CD4-positive, alpha-beta T cell treated with Interleukin-17A for 1 hour (primary cell): Measurements from ENCODE around the gene EIPR1.
A peak's percentile ranks its signal among the peaks of the same experiment; 100 is the strongest.
"Not testable (repeated sequence)": the region's sequence is repeated elsewhere in the genome, so short reads cannot be mapped to it uniquely, and the experiment has no call there.

Experiments used
- DNase-seq: peaks from one replicate; pipeline ENCODE4 v3.0.0-alpha.2; 2020

Gene EIPR1

DNA sequence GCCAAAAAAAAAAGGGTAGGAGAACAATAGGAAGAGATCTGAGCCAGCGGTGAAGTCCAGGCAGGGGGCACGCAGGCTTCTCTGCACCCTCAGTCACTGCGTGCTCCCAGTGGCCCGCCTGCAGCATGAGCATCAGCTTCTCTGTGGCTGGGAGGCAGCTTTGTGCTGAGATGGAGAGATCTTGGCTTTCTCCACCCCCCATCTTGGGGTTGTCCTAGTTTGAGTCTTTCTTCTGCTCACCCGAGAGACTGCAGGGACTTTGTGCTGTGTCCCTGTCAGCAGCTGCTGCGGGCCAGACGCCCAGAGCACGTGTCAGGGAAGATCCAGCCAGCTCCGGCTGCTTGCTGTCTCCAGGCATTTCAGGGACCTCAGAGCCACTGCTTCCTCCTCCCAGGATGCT, 22.2 kb upstream of the EIPR1 start:
- DNase-seq, result no peak

DNA sequence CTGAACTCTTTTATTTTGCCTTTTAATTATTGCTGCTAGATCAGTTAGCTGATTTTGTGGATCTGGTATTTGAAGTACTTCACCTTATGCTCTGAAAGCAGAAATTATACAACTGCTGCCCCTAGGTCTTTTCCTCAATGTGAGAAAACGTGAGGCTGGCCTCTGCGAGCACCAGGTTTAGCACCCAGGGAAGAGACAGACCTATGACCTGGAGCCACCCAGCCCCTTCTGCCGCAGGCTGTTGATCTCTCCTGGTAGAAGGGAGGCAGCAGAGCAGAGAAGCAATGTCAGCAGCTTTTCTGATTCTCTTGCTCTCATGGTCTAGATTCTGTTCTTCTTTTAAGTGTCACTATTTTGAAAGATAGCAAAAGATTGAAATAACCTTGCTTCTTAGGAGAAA, 21.8 kb upstream of the EIPR1 start:
- DNase-seq, result no peak

DNA sequence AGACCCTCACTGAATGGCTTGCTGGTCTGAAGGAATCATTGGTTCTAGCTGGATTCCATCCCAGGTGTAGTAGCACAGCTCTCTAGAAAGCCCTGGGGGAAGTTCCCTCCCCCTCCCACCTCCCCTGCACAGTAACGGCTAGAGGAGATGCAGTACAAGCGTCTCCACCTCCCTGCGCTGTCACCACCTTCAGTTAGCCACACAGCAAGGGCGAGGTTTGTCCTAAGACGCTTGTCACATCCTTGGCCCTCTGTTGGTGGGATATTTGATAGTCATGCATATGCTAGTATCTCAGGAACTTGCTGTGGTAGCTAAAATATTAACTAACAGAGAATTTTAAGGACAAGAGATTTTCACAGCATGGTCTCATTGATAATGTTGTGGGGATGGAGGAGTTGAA, 21.2 kb upstream of the EIPR1 start:
- no peak for DNase-seq

DNA sequence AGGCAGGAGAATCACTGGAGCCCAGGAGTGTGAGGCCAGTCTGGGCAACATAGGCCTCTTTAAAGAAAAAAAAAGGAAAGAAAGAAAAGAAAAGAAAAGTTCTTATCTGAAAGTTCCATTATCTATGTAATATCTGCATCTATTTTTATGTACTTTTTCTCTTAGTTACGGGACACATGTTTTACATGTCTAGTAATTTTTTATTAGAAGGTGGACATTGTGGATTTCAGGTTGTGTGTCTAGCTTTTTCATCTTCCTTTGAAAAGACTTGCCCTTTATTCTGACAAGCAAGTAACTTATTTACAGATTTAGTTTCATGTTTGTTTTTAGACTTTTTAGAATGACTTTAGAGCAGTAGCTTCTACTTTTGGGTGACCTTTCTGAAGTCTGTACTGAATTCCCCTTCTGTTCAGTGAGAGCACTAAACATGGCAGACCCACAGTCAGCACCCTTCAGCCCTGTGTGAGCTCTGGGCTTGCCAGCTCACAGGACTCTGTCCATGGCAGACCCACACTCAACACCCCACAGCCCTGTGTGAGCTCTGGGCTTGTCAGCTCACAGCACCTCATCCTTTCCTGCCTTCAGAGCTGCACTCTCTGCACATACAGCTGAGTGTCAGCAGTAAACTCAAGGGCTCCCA, 19.4 kb upstream of the EIPR1 start:
- DNase-seq, result no peak

DNA sequence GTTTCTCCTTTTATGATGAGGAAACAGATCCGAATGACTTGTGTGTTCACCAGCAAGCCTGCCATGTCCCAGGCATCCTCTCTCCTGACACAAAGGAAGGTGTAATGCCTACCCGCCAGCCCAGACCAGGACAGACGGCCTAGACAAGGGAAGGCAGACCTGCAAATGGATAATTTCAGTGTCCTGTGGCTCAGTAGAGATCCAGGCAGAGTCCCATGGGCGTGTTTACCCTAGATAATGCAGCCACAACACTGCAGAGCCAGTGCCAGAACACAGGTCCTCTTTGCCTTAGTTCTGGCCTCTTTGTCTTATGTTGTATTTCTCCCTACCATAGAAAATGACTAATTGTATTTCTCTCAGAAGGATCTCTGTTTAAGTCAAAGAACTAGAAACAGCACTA, 14.6 kb upstream of the EIPR1 start:
- DNase-seq, result no peak

DNA sequence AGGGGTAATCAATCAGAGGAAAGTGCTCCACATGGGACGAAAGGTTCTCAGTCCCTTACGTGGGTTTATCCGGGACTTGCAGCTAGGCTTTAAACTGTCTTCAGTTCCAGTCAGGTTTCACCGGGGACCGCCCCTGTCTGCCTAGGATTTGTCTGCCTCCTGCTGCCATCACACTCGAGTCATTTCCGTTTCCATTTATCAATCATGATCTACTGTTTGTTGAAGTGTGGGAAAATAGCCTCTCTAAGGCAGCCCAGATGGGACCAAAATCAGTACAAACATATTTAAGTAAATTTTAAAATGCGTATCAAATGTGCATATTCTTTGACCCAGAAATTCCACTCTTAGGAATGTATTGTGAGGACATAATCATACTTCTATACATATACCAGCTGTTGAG, 12.4 kb upstream of the EIPR1 start:
- DNase-seq, result no peak

DNA sequence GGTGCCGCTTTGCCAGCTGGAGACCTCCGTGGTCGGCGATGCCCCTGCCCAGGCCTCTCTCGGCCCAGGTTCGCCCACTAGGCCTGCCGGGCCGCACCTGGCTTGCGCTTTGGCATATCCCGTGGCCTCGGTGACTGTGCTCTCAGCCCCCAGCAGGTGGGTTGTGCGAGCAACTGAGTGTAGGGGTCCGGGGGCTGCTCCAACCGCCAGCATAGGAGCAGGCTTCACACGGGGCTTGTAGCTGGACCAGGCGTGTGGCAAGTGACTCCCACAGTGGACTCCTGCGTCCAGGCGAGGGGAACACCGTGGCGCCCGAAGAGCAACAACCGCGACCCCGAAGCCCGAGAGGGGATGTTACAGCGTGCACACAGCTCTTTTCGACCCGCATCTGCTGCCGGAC, 11.6 kb upstream of the EIPR1 start:
- no peak for DNase-seq

DNA sequence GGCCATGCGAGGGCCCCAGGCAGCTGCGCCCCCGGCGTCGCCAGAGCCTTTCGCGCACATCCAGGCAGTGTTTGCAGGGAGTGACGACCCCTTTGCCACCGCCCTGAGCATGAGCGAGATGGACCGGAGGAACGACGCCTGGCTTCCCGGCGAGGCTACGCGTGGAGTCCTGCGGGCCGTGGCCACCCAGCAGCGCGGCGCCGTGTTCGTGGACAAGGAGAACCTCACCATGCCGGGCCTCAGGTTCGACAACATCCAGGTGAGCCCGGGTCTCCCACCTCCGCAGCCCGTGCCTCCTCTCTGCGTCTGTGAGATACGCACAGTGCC, 10.8 kb upstream of the EIPR1 start:
- DNase-seq, result no peak

DNA sequence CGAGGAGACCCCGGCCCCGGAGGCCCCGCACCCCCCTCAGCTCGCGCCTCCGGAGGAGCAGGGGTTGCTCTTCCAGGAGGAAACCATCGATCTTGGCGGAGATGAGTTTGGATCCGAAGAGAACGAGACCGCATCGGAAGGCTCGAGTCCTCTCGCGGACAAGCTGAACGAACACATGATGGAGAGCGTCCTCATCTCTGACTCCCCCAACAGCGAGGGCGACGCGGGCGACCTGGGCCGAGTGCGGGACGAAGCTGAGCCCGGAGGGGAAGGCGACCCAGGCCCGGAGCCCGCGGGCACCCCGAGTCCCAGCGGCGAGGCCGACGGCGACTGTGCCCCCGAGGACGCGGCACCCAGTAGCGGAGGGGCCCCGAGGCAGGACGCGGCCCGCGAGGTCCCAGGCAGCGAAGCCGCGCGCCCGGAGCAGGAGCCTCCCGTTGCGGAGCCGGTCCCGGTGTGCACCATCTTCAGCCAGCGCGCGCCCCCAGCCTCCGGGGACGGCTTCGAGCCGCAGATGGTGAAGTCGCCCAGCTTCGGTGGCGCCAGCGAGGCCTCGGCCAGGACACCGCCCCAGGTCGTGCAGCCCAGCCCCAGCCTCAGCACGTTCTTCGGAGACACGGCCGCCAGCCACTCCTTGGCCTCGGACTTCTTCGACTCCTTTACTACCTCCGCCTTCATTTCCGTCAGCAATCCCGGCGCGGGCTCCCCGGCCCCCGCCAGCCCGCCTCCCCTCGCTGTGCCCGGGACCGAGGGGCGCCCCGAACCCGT, 10.2 kb upstream of the EIPR1 start:
- no peak for DNase-seq

DNA sequence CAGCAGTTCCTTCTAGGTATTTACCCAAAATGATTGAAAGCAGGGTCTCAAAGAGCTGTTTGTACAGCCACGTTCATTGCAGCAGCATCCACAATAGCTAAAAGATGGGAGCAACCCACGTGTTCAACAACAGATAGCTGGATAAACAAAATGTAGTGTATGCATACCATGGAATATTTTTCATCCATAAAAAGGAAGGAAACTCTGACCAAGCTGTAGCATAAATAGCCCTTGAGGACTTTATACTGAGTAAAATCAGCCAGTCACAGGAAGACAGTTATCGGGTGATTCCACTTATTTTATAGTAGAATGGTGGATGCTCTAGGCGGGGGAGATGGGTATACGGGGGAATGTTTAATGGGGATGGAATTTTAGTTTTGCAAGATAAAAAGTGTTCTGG, 9.4 kb upstream of the EIPR1 start:
- DNase-seq, result no peak

DNA sequence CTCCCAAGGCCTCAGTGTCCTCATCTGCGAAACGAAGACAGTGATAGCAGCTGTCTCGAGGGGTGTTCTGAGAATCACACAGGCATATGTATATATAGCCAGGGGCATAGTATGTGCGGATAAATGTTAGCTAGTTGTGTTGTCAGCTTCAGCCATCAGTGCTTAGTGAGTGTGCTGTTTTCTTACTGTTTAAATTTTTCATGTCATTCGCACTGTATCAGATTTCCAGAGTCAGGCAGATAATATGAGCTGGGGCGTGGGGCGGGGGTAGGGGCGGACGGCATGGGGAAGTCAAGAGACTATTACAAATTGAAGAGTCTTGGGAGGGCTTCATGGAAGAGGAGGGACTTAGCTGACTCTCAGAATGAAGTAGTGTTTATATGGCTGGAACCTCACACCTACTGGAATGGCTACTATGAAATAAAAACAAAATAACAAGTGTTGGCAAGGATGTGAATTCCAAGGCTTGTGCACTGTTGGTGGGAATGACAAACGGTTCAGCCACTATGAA, 8.9 kb upstream of the EIPR1 start:
- no peak for DNase-seq

DNA sequence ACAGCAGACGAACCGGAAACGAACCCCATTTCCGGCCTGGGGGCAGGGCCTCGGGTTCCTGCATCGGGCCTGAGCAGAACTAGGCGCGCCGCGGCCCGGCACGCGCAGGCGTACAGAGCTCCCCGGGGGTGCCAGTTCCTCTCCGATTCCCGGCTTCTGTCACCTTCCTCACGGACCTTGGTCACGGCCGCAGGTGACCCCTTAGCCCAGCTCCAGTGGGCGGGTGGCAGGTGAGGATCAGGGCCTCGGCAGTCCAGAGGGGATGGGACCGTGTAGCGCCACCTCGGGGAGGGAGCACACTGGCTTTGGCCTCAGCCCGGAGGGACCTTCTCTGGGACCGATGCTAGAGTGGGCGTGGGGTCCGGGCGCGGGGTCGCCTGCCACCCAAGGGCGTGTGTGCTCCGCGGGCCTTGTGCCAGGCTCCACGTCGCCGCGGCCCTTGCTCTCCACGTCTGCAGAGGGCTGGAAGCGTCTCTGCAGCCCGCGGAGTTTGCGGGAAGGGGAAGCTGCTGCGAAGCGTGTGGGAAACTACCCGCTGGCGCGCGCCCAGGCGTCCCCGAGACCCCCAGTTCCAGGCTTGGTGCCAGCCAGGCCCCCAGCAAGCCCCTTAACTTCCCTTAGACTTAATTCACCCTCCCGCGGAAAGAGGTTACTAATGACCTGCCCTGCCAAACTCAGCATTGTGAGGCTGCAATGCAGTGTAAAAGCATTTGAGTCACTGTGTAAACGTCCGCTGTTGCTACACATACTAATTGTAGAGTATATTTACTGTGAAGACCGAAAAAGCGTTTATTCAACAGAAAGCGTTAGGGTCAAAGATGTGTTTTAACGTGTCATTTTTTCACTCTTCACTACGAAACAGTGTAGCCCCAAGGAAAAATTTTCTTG, 2.3 kb upstream of the EIPR1 start, which contains the start of gene TRAPPC12:
TRAPPC12 (plus strand) TSS at position 48 of the 888 bp plus-strand sequence. CDS start 7,930 bp downstream, outside the sequence.
- peak; percentile 94 for DNase-seq

DNA sequence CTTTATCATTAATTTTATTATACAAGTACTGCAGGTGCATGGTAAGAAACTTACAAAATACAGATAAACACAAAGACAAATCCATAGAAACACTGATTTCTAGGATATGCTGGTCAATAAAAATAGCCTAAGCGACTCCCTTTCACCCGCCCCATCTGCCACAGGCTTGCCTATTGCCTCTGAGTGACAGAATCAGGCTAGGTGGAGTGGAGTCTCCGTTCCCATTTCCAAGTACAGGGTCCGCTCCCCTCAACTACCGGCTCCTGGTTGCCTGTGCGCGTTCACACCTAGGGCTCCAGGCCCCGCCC, 1.7 kb upstream of the EIPR1 start:
- DNase-seq, result no peak

DNA sequence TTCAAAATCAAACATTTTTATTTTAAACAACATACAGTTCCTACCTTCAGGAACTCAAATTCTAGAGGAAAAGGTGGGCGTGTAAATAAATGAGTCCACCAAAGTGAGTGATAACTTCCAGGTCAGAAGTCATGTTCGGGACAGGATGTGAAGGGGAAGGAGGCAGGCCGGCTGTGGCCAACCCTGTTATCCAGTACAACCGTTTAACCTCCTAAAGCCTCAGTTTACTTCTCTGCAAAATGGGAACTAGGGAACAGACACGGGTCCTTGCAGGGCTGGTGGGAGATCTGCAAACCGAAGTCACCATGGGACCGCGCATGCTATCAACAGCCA, 373 bp downstream of the EIPR1 start:
- DNase-seq, result peak; percentile 58

DNA sequence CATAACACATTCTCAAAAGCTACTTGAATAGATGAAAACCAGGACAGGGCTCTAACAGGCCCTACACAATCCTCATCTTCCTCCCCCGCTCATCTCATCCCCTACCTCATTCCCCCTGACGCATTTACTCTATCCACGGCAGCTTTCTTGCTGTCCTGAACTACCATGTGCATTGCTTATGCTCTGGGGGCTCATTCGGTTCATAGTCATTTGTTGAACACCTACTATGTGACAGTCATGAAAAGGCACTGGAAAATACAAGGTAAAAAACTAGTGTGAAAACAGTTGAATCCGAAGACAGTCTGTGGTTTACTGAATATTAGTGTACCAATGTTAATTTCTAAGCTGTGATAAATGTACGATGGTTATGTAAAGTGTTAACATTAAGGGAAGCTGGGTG, 797 bp downstream of the EIPR1 start:
- no peak for DNase-seq

DNA sequence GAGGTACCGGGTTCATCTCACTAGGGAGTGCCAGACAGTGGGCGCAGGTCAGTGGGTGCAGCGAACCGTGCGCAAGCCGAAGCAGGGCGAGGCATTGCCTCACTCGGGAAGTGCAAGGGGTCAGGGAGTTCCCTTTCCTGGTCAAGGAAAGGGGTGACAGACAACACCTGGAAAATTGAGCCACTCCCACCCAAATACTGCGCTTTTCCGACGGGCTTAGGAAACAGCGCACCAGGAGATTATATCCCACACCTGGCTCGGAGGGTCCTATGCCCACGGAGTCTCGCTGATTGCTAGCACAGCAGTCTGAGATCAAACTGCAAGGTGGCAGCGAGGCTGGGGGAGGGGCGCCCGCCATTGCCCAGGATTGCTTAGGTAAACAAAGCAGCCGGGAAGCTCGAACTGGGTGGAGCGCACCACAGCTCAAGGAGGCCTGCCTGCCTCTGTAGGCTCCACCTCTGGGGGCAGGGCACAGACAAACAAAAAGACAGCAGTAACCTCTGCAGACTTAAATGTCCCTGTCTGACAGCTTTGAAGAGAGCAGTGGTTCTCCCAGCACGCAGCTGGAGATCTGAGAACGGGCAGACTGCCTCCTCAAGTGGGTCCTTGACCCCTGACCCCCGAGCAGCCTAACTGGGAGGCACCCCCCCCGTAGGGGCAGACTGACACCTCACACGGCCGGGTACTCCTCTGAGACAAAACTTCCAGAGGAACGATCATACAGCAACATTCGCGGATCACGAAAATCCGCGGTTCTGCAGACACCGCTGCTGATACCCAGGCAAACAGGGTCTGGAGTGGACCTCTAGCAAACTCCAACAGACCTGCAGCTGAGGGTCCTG, 8.1 kb downstream of the EIPR1 start:
- not testable (repeated sequence) for DNase-seq

DNA sequence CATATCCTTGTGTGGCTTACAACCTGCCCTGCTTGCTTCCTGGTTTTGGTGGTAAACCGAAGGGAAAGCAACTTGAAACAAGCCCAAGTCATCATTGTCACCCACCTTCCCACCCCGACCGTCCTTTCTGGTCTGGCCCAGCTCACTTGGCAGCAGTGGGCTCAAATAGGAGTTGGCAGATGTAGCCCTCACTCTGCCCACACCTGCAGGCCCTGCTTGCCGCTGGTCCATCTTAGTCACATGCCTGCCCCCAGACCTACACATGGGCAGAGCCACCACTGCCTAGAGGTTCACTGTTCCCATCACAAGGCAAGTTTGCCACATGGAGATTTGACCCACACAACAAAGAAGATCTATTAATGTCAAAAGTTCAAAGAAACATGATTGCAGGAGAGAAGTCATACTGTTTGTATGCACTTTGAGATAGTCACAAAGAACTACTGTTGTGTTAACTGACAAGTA, 9.3 kb downstream of the EIPR1 start:
- no peak for DNase-seq

DNA sequence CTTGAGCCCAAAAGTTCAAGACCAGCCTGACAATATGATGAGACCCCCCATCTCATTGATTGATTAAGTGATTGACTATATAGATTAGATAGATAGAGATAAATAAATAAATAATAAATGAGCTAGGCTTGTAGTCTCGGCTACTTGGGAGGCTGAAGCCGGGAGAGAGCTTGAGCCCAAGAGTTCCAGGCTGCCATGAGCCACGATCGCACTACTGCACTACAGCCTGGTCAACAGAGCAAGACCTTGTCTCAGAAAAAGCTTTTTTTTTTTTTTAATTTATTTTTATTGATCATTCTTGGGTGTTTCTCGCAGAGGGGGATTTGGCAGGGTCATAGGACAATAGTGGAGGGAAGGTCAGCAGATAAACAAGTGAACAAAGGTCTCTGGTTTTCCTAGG, 12.4 kb downstream of the EIPR1 start:
- no peak for DNase-seq

DNA sequence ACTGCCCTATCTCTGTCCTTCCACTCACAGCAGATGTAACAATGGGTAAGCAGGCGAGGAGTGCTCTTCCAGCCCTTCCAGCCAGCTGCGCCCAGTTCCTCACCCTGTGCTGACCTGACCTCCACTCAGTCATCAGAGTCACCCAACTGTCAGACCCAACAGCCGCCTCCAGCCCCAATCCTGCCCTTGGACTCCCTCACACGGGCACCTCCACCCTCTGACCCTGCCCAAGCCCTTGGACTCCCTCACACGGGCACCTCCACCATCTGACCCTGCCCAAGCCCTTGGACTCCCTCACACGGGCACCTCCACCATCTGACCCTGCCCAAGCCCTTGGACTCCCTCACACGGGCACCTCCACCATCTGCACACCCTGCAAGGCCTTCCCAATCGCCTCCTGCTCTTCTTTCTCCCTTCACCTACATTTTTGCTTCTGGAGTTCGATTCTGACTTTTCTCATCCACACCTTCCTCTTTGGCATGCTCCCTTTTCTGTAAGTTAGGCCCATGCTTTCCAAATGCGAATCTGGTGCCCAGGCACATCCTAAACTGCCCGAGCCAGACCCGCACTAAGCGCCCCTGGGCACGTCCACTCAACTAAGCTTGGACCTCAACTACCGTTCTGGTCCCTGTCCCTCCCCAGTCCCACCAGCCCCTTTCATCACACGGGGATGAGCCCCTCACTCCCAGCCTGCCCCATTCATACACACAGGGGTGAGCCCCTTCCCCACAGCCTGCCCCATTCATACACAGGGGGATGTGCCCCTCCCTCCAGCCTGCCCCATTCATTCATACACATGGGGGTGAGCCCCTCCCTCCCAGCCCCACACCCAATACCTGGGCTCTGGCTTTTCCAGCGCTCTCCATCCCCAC, 15.9 kb downstream of the EIPR1 start:
- no peak for DNase-seq

DNA sequence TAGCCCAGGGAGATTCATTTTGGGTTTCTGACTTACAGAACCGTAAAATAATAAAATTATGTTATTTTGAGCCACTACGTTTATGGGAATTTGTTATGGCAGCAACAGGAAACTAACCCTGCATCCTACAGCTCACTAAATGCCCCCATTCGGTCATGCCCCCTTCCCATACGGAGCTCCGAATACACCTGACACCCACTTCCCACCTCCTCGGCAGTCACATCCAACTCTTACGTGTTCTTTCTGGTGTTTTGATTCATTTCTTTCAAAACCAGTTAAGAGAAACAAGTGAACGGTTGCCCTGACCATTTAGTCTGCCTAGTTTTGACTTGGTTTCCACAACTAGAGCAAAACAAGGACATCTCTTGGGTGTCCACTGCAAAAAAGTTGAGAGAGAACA, 19.7 kb downstream of the EIPR1 start:
- DNase-seq, result no peak

DNA sequence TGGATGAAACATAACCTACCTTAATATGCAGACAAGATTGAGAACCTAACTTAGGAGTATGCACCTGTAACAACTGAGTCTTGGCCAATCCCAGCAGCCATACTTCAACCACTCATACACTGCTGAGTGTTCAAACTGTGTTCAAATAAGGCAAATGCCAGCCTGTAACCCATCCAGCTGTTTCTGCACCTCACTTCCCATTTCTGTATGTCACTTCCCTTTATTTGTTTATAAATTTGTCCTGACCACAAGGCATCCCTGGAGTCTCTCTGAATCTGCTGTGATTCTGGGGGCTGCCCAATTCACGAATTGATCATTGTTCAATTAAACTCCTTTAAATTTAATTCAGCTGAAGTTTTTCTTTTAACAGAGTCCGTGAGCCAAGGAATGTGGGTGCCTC, 20.2 kb downstream of the EIPR1 start:
- DNase-seq, result not testable (repeated sequence)

DNA sequence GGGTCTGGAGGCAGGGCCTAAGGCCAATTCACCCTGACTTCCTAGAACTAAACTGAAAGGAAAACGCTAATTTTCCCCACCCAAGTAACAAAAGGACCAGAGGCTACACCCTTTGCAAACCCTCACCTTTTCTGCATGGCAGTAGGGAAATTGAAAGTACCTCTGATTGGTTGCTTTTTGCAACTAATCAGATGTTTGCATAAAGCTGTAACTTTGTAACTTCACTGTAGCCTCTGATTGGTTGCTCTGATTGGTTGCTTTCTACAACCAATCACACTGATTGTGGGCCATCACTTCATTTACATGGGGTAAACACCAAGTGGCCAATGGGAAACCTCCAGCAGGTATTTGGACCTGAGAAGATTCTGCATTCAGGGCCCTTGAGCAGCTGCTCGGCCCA, 20.8 kb downstream of the EIPR1 start:
- no peak for DNase-seq
